ENCODE data around the gene MINDY1. TPM values are rescaled to one million over a fixed set of nuclear protein-coding genes. Genes with fewer than 3 reads are reported as not detected.

Gene MINDY1
- total and polyA plus RNA-seq, 12 donors = 9.8 to 70.6 (median 53.6) TPM

- ATAC-seq = no peak
- Histone ChIP-seq H3K4me3 (no peak overlapping the region), H3K9me3 (no peaks in the 10 kb centered on the region), H3K27ac (peak overlapping the region in 3 of 10 donors; percentile 0 to 95 (median 90)), H3K27me3 (no peaks in the 10 kb centered on the region), H3K4me1 (peaks cover 0 to 38% (median 28%) of the 10 kb centered on the region in 9 donors), H3K36me3 (peaks cover 0 to 50% (median 32%) of the 10 kb centered on the region in 9 donors)
- intact Hi-C loops (cut with DNase I) = no loop called here
- no peak for TF ChIP-seq CTCF (IDR thresholded peaks at IDR 0.05)
- no peak for DNase-seq
- 89 to 94% methylated on average over 5 of the region's 5 CpGs for WGBS, 2 donors
Measured at GRCh38 chr1:151049458-151049857, 42.8 kb upstream of the MINDY1 start.

- H3K4me1 ChIP-seq = peaks cover 0 to 38% (median 28%) of the 10 kb centered on the region in 9 donors
- H3K9me3 ChIP-seq = no peaks in the 10 kb centered on the region
- DNase-seq = no peak
- TF ChIP-seq CTCF (IDR thresholded peaks at IDR 0.05) = peak in 2 of 9 donors; percentile 2 to 63
- no peak for ATAC-seq
- WGBS, 2 donors = 11 to 15% methylated on average over 3 of the region's 3 CpGs
- H3K4me3 ChIP-seq = peak overlapping the region; percentile 44 to 98 (median 76)
- H3K27ac ChIP-seq = peak overlapping the region; percentile 71 to 95 (median 90)
- intact Hi-C loops (cut with DNase I) = no loop called here
- H3K27me3 ChIP-seq = no peaks in the 10 kb centered on the region
- peaks cover 0 to 48% (median 24%) of the 10 kb centered on the region in 9 donors for H3K36me3 ChIP-seq
Measured at GRCh38 chr1:151048645-151049032, 41.9 kb upstream of the MINDY1 start.

GRCh38 chr1:151047925-151048644 lies 41.4 kb upstream of the MINDY1 start:
- peaks cover 0 to 48% (median 18%) of the 10 kb centered on the region in 9 donors for H3K36me3 ChIP-seq
- TF ChIP-seq CTCF (IDR thresholded peaks at IDR 0.05) = peak in 8 of 9 donors; percentile 25 to 68 (median 57)
- DNase-seq (peak; percentile 73), ATAC-seq (peak; percentile 73 to 90 (median 86))
- H3K4me3 ChIP-seq = peak overlapping the region; percentile 44 to 98 (median 76)
- WGBS, 2 donors = 0% methylated on average over 48 of the region's 48 CpGs
- H3K9me3 ChIP-seq = no peaks in the 10 kb centered on the region
- H3K27me3 ChIP-seq = no peaks in the 10 kb centered on the region
- peaks cover 0 to 38% (median 28%) of the 10 kb centered on the region in 9 donors for H3K4me1 ChIP-seq
- peak overlapping the region; percentile 71 to 95 (median 90) for H3K27ac ChIP-seq
- intact Hi-C loops (cut with DNase I) = loop anchor here in 1 of 10 donors (1.0 kb wide), 1 partner anchor 23 kb away; no protein-coding TSS in a partner anchor

GRCh38 chr1:151047591-151047924 lies 40.9 kb upstream of the MINDY1 start, which contains the start of gene C1orf56:
Gene C1orf56, plus strand, starts transcription at chr1:151047751. Its CDS starts 97 bp downstream, at chr1:151047848.
- intact Hi-C loops (cut with DNase I) = loop anchor here in 1 of 10 donors (1.0 kb wide), 1 partner anchor 24 kb away; no protein-coding TSS in a partner anchor
- ATAC-seq (peak; percentile 82 to 88 (median 86)), DNase-seq (peak; percentile 59 to 76)
- peaks cover 0 to 48% (median 13%) of the 10 kb centered on the region in 9 donors for H3K36me3 ChIP-seq
- TF ChIP-seq CTCF (IDR thresholded peaks at IDR 0.05) = no peak
- no peaks in the 10 kb centered on the region for H3K9me3 ChIP-seq
- WGBS, 2 donors = 1% methylated on average over 26 to 29 of the region's 29 CpGs
- peaks cover 0 to 38% (median 28%) of the 10 kb centered on the region in 9 donors for H3K4me1 ChIP-seq
- H3K27ac ChIP-seq = peak within 1 kb of the TSS; percentile 71 to 95 (median 90)
- H3K27me3 ChIP-seq = no peaks in the 10 kb centered on the region
- H3K4me3 ChIP-seq = peak within 1 kb of the TSS; percentile 44 to 98 (median 76)
